ENCODE results near the gene CAV3.

- TF ChIP-seq CTCF (IDR thresholded peaks at IDR 0.05 in 4 of 5, conservative IDR thresholded peaks at IDR 0.05 in 1 of 5), result no peak
- TF ChIP-seq POLR2A (IDR thresholded peaks at IDR 0.05), result no peak
Measured at GRCh38 chr3:8777978-8778267, 44.3 kb downstream of the CAV3 start.
